ENCODE results near the gene FHAD1.

FHAD1 gene

DNA sequence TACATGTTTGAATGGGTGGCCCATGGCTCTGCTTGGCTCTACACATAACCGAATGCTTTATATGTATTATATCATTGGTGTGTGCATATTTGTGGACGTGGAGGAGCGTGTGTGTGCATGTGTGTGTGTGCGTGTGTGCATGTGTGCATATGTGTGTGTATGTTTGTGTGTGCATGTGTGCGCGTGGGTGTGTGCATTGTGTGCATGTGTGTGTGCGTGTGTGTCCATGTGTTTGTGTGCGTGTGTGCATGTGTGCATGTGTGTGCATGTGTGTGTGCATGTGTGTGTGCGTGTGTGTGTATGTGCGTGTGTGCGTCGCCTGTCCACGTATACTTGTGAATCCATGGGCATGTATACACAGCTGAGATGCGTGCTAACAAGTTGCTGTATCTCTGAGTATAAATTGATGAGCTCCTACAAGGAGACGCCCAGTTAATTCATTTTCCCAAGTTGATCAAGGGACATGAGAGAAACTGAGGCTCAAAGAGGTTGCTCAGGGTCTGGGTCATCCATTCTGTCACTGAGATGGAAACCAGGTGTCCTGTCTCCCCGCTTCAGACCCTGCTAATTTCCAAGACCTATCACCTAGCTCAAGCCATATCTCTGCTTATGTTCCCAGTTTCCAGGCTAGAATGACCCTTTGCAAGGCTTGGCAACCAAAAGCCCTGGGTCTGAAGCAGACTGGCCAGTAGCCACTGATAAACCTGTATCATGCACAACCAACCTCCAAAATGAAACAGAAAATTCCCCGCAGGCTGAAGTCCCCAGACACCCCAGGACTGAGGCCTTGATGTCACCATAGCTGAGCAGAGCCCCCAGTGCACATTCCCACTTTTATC lies 188.4 kb downstream of the FHAD1 start:
- no peak for DNase-seq (ENCODE audit: low read depth in 2 of 2)

DNA sequence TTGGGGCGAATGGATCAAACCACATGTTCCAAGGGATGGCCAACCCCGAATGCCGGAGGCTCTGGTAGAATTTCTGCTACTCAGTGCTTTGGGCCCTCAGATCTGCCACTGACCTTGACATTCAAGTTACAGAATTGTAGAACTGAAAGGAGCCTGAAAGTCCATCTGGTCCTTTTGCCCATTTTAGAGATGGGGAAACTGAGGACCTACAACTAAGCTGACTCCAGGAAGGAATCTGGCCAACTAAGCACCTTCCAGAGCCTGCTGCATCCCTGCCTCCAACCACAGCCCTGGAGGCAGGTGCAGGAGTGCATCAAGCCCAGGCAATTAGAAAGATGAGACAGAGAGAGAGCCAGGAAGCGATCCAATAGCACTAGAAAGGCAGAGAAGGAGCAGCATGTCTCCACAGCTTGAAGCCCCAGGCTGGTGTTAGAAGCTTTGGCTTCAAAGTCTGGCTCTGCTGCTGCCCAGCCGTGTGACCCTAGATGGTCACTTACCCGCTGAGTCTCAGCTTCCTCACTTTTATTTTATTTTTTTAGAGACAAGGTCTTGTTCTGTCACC lies 189.9 kb downstream of the FHAD1 start:
- no peak for DNase-seq (ENCODE audit: low read depth in 2 of 2)

DNA sequence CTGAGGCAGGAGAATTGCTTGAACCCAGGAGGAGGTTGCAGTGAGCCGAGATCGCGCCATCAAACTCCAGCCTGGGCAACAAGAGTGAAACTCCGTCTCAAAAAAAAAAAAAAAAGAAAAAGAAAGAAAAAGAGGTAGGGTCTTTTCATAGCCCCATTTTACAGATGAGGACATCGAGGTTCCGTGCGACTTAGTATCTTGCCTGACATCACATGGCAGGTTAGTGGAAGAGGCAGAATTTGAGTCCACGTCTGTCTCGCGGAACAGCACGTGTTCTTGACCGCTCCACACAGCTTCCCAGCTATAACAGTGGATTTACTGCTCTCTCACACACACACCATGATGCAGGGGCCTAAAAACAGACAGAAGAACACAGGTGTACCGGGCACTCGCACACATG lies 192.3 kb downstream of the FHAD1 start:
- DNase-seq (ENCODE audit: low read depth in 2 of 2): no peak

DNA sequence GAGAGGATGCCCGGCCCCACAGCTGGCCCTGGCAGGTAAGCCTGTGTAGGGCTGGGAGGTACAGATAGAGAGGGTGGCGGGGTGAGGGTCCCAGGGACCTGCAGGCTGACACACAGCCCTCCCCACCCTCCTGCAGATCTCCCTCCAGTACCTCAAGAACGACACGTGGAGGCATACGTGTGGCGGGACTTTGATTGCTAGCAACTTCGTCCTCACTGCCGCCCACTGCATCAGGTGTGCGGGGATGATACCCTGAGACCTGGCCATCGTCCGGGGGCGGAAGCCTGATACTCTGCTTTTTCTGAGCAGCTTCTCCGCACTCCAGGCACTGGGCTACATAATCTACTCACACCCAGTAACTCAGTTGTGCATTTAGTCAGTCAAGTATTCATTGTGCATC lies 193.3 kb downstream of the FHAD1 start:
- DNase-seq (ENCODE audit: low read depth in 2 of 2): no peak

DNA sequence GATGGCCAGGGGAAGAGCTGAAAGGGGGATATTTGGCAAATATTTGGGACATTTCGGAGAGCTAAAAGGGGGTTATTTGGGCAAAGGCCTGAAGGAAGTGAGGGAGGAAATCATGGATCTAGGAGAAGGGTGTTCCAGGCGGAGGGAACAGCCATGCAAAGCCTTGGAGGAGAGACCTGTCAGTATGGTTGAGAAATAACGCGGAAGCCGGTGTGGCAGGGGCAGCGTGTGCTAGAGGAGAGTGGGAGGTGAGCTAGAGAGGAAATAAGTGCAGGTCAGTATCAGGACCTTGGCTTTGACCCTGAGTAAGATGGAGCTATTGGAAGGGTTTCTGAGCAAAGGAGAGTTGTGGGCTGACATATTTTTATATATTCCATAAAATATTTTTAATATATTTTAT lies 194.2 kb downstream of the FHAD1 start:
- DNase-seq (ENCODE audit: low read depth in 2 of 2): no peak

DNA sequence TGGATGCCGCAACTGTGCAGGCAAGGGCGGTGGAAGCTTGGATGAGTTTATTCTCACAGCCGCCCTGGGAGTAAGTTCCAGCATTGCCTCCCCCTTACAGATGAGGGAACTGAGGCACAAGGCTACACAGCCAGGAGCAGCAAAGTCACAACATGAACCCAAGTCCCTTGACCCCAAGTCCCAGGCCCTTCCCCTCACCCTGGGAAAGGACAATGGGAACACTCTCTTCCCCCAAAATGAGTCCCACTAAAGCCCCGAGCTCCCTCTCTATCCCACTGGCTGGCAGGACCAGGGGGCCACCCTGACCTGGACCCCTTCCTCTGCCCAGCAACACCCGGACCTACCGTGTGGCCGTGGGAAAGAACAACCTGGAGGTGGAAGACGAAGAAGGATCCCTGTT lies 195.1 kb downstream of the FHAD1 start:
- DNase-seq (ENCODE audit: low read depth in 2 of 2): no peak

DNA sequence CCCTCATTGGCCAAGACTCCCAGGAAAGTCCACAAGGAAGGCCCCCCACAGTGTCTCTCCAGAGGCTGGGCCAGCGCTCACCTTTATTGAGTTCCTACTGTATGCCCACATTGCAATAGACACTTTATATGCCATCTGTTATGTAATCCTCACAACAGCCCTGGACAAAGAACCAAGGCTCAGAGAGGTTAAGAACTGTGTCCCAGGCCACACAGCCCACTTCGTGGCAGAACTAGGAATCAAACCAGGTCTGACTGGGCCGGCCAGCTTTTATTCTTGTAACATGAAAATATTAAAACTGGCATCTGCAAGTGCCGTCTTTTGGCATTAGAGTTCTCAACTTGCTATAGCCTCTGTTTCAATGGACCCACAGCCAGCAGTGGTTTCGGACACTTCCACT lies 195.7 kb downstream of the FHAD1 start:
- DNase-seq (ENCODE audit: low read depth in 2 of 2): no peak

DNA sequence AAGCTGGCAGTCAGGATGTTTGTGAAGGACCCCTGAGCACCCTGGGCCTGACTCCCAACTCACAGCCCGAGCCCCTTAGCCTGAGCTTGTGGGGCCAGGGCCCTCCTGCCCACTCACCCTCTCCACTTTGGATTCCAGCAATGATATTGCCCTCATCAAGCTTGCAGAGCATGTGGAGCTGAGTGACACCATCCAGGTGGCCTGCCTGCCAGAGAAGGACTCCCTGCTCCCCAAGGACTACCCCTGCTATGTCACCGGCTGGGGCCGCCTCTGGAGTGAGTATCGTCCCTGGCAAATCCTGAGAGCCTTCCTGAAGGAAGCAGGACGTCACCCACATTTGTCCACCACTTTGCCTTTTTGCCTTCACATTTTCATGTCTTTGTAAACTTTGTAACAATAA lies 196.3 kb downstream of the FHAD1 start:
- DNase-seq (ENCODE audit: low read depth in 2 of 2): no peak

DNA sequence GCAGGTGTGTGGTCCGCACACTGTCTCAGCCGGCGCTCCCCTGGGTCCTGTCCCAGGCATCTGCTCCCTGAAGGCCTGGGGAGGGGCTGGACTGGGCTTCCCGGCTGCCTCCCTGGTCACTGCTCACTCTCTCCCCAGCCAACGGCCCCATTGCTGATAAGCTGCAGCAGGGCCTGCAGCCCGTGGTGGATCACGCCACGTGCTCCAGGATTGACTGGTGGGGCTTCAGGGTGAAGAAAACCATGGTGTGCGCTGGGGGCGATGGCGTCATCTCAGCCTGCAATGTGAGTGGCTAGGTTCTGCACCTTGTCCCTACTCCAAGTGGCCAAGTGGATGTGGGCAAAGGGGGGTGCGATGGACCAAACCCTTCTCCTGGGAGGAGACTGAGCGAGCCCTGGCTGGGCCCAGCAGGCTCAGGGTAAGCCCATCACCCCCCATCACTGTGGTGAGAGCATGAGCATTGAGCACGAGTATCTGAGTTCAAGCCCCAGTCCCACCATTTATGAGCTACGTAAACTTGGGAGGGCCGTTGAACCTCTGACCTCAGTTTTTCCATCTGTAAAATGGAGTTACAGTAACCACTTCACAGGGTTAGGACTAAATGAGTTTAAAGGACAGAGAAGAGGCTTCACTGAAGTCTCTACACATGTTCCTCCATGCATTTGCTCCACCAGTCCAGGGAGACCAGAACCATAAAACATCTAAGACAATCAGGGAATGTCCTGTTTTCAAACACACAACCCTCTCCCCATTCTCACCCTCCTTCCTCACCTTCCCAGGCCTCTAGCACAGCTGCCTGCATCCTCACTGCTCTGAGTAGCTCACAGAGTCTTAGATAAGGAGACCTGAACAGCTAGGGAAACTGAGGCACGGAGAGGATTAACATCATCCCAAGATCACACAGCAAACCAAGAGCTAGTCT lies 197.7 kb downstream of the FHAD1 start:
- no peak for DNase-seq (ENCODE audit: low read depth in 2 of 2)

DNA sequence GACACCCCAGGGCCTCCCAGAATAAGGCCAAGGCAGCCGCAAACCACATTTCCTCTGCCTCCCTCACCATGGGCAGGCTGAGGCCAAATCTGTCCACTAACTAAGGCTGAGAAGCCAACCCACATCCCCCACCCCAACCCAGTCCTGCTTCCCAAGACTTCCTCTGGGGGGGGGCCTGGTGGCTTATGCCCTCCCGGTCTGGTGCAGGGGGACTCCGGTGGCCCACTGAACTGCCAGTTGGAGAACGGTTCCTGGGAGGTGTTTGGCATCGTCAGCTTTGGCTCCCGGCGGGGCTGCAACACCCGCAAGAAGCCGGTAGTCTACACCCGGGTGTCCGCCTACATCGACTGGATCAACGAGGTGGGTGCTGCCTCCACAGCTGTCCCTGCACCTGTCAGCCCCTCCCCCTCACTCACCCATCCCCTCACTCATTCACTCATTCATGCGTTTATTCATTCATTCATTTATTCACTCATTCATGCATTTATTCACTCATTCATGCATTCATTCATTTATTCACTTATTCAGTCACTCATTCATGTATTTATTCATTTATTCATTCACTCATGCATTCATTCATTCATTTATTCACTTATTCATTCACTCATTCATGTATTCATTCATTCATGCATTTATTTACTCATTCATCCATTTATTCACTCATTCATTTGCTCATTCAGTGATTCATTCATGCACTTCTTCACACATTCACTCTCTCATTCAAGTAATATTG lies 198.5 kb downstream of the FHAD1 start:
- no peak for DNase-seq (ENCODE audit: low read depth in 2 of 2)

DNA sequence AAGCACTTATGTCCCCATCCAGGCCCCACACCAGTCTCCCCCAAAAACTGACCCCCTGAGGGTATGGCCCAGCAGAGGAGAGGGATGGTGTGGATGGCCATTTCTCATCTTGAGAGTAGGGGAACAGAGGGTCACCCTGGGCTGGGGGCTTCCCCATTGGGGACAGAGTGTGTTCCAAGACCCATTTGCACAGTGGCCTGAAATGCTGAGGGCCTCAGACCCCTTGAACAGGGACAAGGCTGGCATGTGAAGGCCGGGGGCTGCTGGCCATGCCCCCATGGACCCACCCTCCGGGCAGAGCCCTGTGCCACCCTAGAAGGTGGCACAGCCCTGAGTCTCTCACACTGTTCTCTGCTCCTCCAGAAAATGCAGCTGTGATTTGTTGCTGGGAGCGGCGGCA lies 199.2 kb downstream of the FHAD1 start:
- DNase-seq (ENCODE audit: low read depth in 2 of 2): no peak
